GM18505 (cell line): ENCODE results near the gene MVB12B.

Experiments used
- ATAC-seq: cut with Tn5 transposase; IDR thresholded peaks from one replicate; pipeline ENCODE4 v1.9.1; 2021; ENCODE audit not compliant: unreplicated experiment
- POLR2A ChIP-seq: IDR thresholded peaks from 4 replicates; pipeline ENCODE4 v1.6.1; 2011; ENCODE audit warnings: borderline replicate concordance; ENCODE audit not compliant: insufficient read depth, insufficient read length; ENCODE audit errors: extremely low read depth

MVB12B gene

DNA sequence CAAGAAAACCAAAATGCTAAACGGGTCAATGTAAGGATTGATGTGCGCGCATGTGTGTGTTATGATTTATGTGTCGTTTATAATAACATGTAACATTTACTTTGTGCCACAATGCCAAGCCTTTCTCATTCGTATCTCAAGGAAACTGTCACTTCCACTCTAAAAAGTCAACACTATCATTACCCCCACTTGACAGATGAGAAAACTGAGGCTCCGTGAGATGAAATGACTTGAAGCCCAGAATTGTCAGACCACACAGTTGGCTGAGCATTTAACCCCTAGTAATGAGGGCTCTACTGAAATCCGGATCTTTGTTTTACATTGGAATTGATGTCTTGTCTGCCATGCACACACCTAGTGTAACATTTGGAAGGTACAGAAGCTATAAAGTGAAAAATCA lies 192.1 kb downstream of the MVB12B start:
- no peak for TF ChIP-seq POLR2A
- ATAC-seq, result no peak

GRCh38 chr9:126519660-126520420 lies 193.2 kb downstream of the MVB12B start:
- no peak for ATAC-seq
- TF ChIP-seq POLR2A, result no peak

GRCh38 chr9:126520453-126520852 lies 193.8 kb downstream of the MVB12B start:
- ATAC-seq, result no peak
- no peak for TF ChIP-seq POLR2A

- ATAC-seq, result no peak
- no peak for TF ChIP-seq POLR2A
Measured at GRCh38 chr9:126521089-126521488, 194.5 kb downstream of the MVB12B start.

- no peak for ATAC-seq
- TF ChIP-seq POLR2A, result no peak
Measured at GRCh38 chr9:126521551-126521950, 194.9 kb downstream of the MVB12B start.

- TF ChIP-seq POLR2A, result no peak
- ATAC-seq, result no peak
Measured at GRCh38 chr9:126521976-126522590, 195.5 kb downstream of the MVB12B start.

DNA sequence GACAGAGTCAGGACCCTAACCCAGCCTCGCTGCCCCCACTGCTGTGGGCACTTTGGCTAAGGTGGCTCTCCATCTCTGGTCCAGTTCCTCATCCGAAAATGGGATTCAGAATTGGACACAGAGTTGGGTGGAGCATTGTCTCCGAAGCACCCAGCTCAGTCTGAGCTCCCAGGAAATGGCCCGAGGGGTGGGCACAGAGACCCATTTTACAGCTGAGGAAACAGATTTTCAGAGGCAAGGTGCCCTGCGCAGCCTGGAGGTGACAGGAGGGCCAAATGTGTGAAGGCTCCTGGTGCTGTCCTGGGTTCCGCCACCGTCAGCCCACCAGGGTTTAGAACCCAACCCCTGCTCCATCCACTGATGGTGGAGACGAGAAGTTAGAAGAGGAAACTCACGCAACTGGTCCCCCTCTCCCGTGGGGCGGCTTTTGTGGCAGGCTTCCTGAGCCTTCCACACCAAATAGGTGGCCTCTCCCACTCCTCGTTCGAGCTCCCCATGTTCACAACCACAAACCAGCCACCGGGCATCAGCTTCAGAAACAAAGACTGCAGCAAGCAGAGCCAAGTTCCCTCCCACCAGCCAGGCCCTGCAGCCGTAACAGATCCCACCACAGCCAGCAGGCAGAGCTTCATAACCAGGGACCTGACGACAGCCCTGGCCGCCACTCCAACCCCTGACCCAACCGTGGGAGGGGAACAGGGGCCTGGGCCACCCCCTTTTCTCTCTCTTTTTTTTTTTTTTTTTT lies 196.2 kb downstream of the MVB12B start:
- no peak for TF ChIP-seq POLR2A
- ATAC-seq, result no peak

GRCh38 chr9:126523611-126524111 lies 197.0 kb downstream of the MVB12B start:
- no peak for TF ChIP-seq POLR2A
- ATAC-seq, result no peak

DNA sequence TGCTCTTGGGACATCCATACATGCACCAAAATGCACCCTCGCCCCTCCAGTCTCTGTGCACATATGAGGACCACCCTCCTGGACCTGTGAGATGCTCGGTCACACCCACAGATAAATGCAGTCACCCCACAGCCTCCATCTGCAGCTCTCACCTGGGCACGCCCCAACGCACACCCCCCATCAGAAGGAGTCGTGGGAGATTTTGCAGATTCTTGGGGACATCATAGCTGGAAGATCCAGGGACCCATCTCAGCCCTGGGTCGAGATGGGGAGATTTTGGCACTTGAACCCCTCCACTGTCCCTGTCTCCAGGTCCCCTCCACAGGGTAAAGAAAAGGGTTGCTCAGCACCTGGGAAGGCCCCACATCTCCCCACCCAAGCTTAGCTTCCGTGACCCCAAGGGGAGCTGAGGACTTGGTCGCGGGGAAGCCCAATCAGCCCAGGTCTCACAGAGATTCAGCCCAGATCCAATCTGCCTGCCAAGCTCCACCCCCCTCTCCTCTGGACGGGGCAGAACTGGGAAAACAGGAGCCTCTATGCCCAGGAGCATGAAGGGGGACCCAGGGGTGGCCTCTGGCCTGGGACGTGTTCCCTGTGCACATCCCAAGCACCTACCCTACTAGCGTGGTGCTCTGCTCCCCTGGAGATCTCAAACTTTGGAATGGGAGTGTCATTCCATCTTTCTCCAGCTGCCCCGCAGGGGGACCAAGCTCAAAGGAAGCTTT lies 197.9 kb downstream of the MVB12B start:
- TF ChIP-seq POLR2A, result no peak
- ATAC-seq, result no peak

DNA sequence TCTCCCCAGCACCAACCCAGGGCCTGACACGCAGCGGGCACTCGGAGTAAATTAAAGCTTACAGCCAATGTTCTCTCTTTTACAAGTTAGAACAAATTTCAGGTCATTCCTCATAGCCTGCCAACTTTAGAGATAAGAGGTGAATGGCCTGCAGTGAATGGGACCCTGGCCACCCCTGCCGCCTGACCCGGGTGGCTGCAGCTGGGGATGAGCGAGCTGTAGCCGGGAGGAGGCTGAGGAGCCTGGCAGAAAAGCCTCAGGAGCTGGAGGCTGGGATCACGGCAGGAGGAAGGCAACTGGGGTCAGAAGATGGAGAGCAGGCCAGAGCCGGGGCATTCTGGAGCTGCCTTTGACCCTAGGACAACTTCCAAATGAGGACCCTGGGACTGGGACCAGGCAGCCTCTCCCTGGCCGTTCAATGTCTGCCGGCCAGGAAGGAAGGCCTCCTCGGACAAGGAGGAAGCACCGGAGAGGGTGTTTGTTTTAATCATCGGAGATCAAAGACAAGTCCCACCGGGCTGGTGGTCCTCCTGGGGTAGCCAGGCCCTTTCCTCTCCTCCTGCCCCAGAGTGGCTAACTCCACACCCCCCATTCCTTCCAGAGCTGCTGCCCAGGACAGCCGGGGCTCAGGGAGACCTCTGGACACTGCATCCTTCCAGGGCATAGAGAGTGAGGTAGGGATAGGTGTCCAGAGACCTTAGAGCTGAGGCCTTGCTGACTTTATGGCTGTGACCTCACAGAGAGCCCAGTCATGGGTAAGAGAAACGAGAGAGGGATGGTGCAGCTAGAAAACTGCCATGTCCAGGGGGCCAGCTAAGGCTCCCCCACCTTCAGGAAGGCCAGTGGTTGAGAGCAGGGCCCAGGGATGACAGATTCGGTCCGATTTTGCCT lies 199.8 kb downstream of the MVB12B start:
- no peak for TF ChIP-seq POLR2A
- ATAC-seq, result no peak

DNA sequence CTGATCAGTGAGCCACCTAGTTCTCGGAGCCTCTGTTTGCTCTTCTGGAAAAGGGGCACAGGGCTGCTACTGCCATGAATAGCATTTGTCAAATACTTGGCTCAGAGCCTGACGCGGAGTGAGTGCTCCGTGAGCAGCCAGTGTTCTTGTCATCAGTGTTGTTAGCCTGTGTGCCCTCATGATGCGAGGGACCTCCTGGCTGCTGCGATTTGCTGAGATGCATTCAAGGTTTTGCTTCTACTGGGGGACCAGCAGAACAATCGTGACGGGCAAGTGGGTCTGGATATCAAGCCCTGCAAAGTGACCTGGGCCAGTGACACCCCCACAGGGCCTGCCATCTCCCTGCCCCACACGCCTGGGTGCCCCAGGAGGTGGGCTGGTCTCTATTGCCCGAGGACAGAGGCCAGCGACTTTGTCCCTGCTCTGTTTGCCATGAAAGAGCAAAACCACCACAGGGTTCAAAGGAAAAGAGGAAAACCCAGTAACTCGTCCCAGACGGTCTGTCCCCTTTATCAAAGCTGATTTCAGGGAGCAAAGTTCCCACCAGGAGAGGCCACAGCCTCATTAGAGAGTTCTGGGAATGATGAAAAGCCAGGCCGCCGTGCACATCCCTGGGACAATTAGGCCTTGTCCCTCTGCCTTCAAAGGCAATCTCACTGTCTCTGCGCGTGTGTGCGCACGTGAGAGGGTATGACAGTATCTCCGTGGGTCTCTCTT lies 200.6 kb downstream of the MVB12B start:
- ATAC-seq, result no peak
- no peak for TF ChIP-seq POLR2A

- no peak for TF ChIP-seq POLR2A
Measured at GRCh38 chr9:126528111-126528510, 201.5 kb downstream of the MVB12B start.

More at GRCh38 chr9:126528111-126528510, 201.5 kb downstream of the MVB12B start:
- ATAC-seq, result no peak
